IPS-20b (cell line): ENCODE results near the gene ZNF407.

Experiments
- H3K27ac ChIP-seq: one replicate; pipeline ENCODE4 v1.5.1; 2013; ENCODE audit warnings: low read length
- H3K27me3 ChIP-seq: 2 replicates; pipeline ENCODE4 v1.6.1; 2013; ENCODE audit warnings: mild to moderate bottlenecking, low read length, inconsistent platforms; ENCODE audit not compliant: insufficient read depth
- H3K36me3 ChIP-seq: 2 replicates; pipeline ENCODE4 v1.6.1; 2013; ENCODE audit warnings: low read depth, mild to moderate bottlenecking, inconsistent platforms, low read length, moderate library complexity; ENCODE audit not compliant: insufficient read depth
- H3K4me1 ChIP-seq: 2 replicates; pipeline ENCODE4 v1.6.1; 2013; ENCODE audit warnings: mild to moderate bottlenecking, control low read depth, inconsistent platforms, low read length, moderate library complexity; ENCODE audit not compliant: insufficient read depth
- H3K4me3 ChIP-seq: 2 replicates; pipeline ENCODE4 v1.5.1; 2013; ENCODE audit warnings: mild to moderate bottlenecking, low read length, inconsistent platforms
- H3K9ac ChIP-seq: 2 replicates; pipeline ENCODE4 v1.6.1; 2013; ENCODE audit warnings: low read depth, mild to moderate bottlenecking, inconsistent platforms, low read length, moderate library complexity
- H3K9me3 ChIP-seq: 2 replicates; pipeline ENCODE4 v1.6.1; 2013; ENCODE audit warnings: mild to moderate bottlenecking, low read depth, low read length, inconsistent platforms; ENCODE audit not compliant: insufficient read depth

ZNF407 gene

DNA sequence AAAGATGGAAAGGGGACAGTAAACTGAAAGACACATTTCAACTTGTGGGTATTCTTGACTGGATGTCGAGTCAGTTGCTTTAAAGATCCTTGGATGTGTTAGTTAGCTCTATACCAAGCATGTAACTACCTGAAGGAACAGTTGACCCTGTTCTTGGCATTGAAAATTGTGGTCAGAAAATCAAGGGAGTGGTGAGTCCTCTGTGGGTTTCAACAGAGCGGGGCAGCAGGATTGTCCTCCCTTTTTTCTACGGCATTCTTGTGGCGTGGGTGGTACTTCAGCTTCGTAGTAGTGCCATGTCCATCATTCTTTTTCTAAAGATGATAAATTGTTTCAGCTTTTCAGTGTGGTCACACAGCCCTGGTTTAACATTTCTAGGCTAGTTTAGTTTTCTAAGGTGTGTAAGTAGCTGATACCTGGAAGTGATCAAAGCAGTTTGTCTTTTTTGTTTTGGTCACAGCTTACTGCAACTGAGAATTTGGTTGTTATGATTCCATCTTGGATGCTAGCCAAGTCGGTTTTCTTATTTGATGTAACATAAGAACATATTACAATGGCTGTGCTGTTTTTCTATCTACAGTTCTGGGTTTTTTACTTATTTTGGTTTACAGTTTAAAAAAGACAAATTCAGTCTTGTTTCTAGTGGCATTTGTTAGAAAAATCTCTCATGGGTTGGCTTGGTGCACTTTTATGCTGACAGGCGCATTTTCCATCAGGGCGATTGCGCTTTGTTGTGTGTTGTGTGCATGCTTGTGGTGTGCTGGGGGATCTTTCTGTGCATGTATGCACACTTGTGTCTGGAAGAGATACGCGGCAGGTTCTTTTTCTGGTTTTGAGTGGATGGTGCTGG lies 84.7 kb downstream of the ZNF407 start:
- no peak overlapping the region for H3K27ac ChIP-seq
- H3K36me3 ChIP-seq = no peaks in the 10 kb centered on the region
- H3K9me3 ChIP-seq = no peaks in the 10 kb centered on the region; the same call in 1 of the 2 replicates
- H3K9ac ChIP-seq = no peak overlapping the region
- no peaks in the 10 kb centered on the region for H3K4me1 ChIP-seq
- no peak overlapping the region for H3K4me3 ChIP-seq
- H3K27me3 ChIP-seq = no peaks in the 10 kb centered on the region

GRCh38 chr18:74682991-74683297 lies 85.3 kb downstream of the ZNF407 start:
- Histone ChIP-seq H3K9ac (no peak overlapping the region), H3K9me3 (no peaks in the 10 kb centered on the region), H3K27ac (no peak overlapping the region), H3K4me3 (no peak overlapping the region), H3K27me3 (no peaks in the 10 kb centered on the region), H3K36me3 (no peaks in the 10 kb centered on the region), H3K4me1 (no peaks in the 10 kb centered on the region)

DNA sequence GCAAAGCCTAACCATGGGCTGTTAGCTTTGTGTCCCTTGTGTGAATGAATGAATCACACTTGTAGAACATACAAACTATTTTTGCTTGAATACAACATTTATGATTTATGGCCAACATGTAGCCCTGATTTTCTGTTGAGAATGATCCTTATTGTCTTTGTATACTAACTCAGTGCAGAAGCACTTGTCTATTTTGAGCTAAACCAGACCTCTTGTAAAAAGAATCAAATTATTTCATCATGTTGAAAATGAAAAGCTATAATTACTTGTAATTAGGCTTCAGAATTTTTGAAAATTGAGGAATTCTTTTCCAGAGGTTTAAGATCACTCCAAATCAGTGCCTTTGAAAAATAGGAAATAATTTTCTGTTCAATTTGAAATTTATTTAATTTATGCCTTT lies 85.9 kb downstream of the ZNF407 start:
- Histone ChIP-seq H3K27ac (no peak overlapping the region), H3K36me3 (no peaks in the 10 kb centered on the region), H3K9ac (no peak overlapping the region), H3K4me1 (no peaks in the 10 kb centered on the region), H3K9me3 (no peaks in the 10 kb centered on the region), H3K4me3 (no peak overlapping the region), H3K27me3 (no peaks in the 10 kb centered on the region)

DNA sequence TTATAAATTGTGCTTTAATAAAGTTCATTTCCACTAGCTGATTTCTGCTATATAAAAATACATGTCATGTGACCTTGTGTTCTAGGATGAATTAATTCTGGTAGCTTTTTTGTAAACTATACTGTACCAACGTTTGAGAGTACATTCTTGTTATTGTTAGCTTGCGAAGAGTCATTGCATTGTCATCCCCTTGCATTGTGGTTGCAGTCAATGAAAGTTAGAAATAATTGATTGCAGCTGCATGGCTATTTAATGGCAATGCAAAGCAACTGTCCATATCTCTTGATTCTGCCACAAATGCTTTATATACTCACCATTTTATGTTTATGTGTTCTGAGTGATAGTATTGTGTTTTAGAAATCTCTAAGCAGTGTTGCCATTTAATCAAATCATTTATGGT lies 91.6 kb downstream of the ZNF407 start:
- Histone ChIP-seq H3K4me1 (no peaks in the 10 kb centered on the region), H3K4me3 (no peak overlapping the region), H3K9me3 (no peaks in the 10 kb centered on the region), H3K27me3 (no peaks in the 10 kb centered on the region), H3K9ac (no peak overlapping the region), H3K27ac (no peak overlapping the region), H3K36me3 (no peaks in the 10 kb centered on the region)

DNA sequence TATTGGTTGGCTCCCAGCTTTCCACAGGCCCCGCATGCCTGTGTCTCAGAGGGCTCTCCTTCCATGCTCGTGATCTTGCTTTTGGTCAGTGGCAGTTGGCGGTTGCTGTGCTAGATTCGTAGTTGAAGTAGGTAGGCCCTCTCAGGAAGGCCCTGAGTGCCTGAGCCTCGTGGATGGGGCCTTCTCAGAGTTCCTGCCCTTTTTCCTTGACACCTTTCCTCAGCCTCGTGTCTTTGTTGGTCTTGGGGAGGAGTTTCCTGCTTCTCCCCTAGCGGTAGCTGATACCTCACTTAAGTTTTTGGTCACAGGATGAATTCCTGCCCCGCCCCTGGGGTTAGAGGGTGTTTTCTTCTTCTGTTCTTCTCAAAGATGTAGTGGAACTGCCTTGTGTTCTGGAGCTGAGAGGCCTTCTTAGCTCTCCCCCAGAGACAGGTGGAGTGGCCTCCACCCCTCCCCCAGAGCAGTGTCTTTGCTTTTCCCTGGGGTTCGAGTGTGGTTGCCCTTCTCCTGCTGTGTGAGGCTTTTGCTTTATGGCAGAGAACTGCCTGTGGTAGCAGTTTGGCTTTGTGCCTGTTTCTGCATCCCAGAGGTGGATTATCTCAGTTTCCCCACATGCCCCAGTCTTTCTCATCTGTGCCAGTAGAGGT lies 94.8 kb downstream of the ZNF407 start:
- no peaks in the 10 kb centered on the region for H3K36me3 ChIP-seq
- H3K27ac ChIP-seq = no peak overlapping the region
- no peak overlapping the region for H3K4me3 ChIP-seq
- H3K9me3 ChIP-seq = no peaks in the 10 kb centered on the region
- no peaks in the 10 kb centered on the region for H3K4me1 ChIP-seq
- no peaks in the 10 kb centered on the region for H3K27me3 ChIP-seq
- no peak overlapping the region for H3K9ac ChIP-seq

DNA sequence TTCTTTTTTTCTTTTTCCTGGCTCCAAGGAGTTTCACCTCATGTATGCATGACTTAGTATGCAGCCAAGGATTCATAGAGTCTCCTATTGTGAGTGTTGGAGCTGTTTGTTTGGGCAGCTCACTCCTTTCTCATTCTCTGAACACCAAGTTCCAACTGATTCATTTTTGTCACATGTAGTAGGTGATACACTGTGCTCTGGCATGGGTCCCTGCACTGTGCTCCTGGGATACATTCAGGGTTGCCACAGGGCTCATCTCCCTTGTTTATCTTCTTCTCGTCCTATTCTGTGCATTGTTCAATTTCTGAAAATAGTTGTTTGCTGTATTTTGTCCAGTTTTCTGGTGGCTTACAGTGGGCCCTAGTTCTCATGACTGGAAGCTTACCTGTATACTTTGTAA lies 96.8 kb downstream of the ZNF407 start:
- Histone ChIP-seq H3K9ac (no peak overlapping the region), H3K4me3 (no peak overlapping the region), H3K27ac (no peak overlapping the region), H3K4me1 (no peaks in the 10 kb centered on the region), H3K27me3 (no peaks in the 10 kb centered on the region), H3K36me3 (no peaks in the 10 kb centered on the region), H3K9me3 (no peaks in the 10 kb centered on the region)

GRCh38 chr18:74695170-74695569 lies 97.5 kb downstream of the ZNF407 start:
- H3K4me3 ChIP-seq = no peak overlapping the region
- no peak overlapping the region for H3K27ac ChIP-seq
- H3K9me3 ChIP-seq = no peaks in the 10 kb centered on the region
- H3K9ac ChIP-seq = no peak overlapping the region
- H3K36me3 ChIP-seq = no peaks in the 10 kb centered on the region
- H3K4me1 ChIP-seq = no peaks in the 10 kb centered on the region
- H3K27me3 ChIP-seq = no peaks in the 10 kb centered on the region

GRCh38 chr18:74698881-74699280 lies 101.2 kb downstream of the ZNF407 start:
- no peak overlapping the region for H3K4me3 ChIP-seq
- H3K4me1 ChIP-seq = no peaks in the 10 kb centered on the region
- no peaks in the 10 kb centered on the region for H3K9me3 ChIP-seq
- no peaks in the 10 kb centered on the region for H3K27me3 ChIP-seq
- no peaks in the 10 kb centered on the region for H3K36me3 ChIP-seq
- H3K27ac ChIP-seq = no peak overlapping the region
- no peak overlapping the region for H3K9ac ChIP-seq

DNA sequence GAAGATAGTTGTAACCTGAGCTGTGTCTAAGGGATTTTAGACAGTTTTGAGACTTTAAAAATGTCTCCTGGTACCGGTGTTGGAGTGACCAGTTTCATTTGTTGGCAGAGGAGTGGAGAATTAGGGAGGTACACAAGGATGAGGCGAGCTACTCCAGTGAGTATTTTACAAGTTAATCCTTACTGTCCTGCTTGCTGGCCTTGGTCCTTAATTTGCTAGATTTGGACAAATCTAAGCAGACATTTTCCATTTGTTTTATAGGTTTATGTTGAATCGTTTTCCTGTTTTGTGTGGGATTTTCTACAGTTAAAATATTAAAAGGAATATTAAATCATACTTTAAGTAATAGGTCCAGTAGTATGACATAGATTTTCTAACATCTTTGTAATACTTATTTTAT lies 101.8 kb downstream of the ZNF407 start:
- Histone ChIP-seq H3K4me1 (no peaks in the 10 kb centered on the region), H3K9me3 (no peaks in the 10 kb centered on the region), H3K4me3 (no peak overlapping the region), H3K27me3 (no peaks in the 10 kb centered on the region), H3K9ac (no peak overlapping the region), H3K36me3 (no peaks in the 10 kb centered on the region), H3K27ac (no peak overlapping the region)

DNA sequence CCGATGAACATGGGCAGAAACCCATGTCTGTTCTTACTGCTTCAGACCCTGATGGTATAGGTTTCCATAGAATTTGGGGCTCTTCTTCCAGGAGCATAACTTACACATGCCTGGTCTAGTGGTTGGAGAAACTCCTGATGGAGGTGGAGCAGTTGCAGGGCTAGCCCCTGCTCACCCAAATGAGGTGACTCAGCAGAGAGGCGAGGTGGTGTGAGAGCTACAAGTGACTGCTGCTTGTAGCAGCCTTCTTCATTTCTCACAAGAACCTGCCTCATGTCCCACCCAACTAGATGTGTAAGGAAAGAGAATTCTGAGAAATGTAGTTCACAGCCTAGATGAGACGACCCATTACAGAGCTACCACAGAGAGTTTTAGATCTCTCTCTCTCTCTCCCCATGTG lies 105.3 kb downstream of the ZNF407 start:
- Histone ChIP-seq H3K9me3 (no peaks in the 10 kb centered on the region), H3K9ac (no peak overlapping the region), H3K4me1 (peaks cover 7% of the 10 kb centered on the region; the same call in 1 of the 2 replicates), H3K4me3 (no peak overlapping the region), H3K27ac (no peak overlapping the region), H3K27me3 (no peaks in the 10 kb centered on the region), H3K36me3 (no peaks in the 10 kb centered on the region)

GRCh38 chr18:74708169-74708568 lies 110.5 kb downstream of the ZNF407 start:
- no peaks in the 10 kb centered on the region for H3K36me3 ChIP-seq
- no peak overlapping the region for H3K27ac ChIP-seq
- no peaks in the 10 kb centered on the region for H3K9me3 ChIP-seq
- H3K4me1 ChIP-seq = peaks cover 14% of the 10 kb centered on the region; the same call in 1 of the 2 replicates
- H3K4me3 ChIP-seq = no peak overlapping the region
- no peak overlapping the region for H3K9ac ChIP-seq
- H3K27me3 ChIP-seq = no peaks in the 10 kb centered on the region

DNA sequence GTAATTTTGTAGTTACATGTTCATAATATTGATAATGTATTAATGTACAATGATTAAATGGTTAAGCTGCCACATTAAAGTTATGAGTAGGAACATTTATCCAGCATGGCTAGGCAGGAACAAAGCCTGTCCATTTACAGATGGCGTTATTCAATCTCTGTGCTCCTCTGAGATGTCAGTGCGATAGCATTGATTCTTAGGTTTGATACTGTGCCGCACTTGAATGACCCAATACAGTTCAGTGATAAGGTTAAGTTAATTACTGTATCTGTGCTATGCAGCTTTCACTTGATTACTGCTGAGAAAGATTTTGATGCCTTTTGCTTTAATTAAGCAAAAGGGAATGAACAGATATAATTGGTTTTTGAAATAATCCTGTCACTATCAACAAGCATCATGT lies 111.8 kb downstream of the ZNF407 start:
- H3K9me3 ChIP-seq = no peaks in the 10 kb centered on the region

More for the DNA sequence above, 111.8 kb downstream of the ZNF407 start:
- Histone ChIP-seq H3K36me3 (no peaks in the 10 kb centered on the region), H3K4me1 (peaks cover 14% of the 10 kb centered on the region; the same call in 1 of the 2 replicates), H3K27ac (no peak overlapping the region), H3K4me3 (no peak overlapping the region), H3K9ac (no peak overlapping the region), H3K27me3 (no peaks in the 10 kb centered on the region)
